Measurements from ENCODE around the gene NALF2.

NALF2 gene

GRCh38 chrX:69530306-69530705 is 26.2 kb downstream of the NALF2 start:
- no peak for DNase-seq (ENCODE audit: low spot score)

GRCh38 chrX:69531031-69531755 is 27.1 kb downstream of the NALF2 start:
- no peak for DNase-seq (ENCODE audit: low spot score)

GRCh38 chrX:69535661-69536060 is 31.5 kb downstream of the NALF2 start:
- no peak for DNase-seq (ENCODE audit: low spot score)

- DNase-seq (ENCODE audit: low spot score) = peak; percentile 47
Observed at GRCh38 chrX:69538321-69538876, 34.3 kb downstream of the NALF2 start.

- no peak for DNase-seq (ENCODE audit: low spot score)
Observed at GRCh38 chrX:69539437-69539836, 35.3 kb downstream of the NALF2 start.

- DNase-seq (ENCODE audit: low spot score) = no peak
Observed at GRCh38 chrX:69541956-69542355, 37.8 kb downstream of the NALF2 start.

- DNase-seq (ENCODE audit: low spot score) = no peak
Observed at GRCh38 chrX:69543572-69543971, 39.4 kb downstream of the NALF2 start.

- no peak for DNase-seq (ENCODE audit: low spot score)
Observed at GRCh38 chrX:69546417-69546816, 42.3 kb downstream of the NALF2 start.

GRCh38 chrX:69546978-69547377 is 42.9 kb downstream of the NALF2 start:
- no peak for DNase-seq (ENCODE audit: low spot score)

GRCh38 chrX:69551421-69552009 is 47.4 kb downstream of the NALF2 start:
- no peak for DNase-seq (ENCODE audit: low spot score)

GRCh38 chrX:69552512-69552911 is 48.4 kb downstream of the NALF2 start:
- no peak for DNase-seq (ENCODE audit: low spot score)
